NB4 (cell line): ENCODE data around the gene CALY.

ENCODE experiments used
- DNase-seq: peaks from one replicate; pipeline ENCODE4 v3.0.0; 2010; ENCODE audit warnings: low read depth
- H3K4me3 ChIP-seq: one replicate; pipeline ENCODE4 v1.5.1; 2011; ENCODE audit warnings: mild to moderate bottlenecking, low read depth, low read length, moderate library complexity
- CTCF ChIP-seq: IDR thresholded peaks from one replicate; pipeline ENCODE4 v1.5.1; 2012; ENCODE audit warnings: low read depth, low read length
- MYC ChIP-seq: IDR thresholded peaks from 2 replicates; pipeline ENCODE4 v1.6.1; 2011; ENCODE audit warnings: low read depth, low read length
- POLR2A ChIP-seq: IDR thresholded peaks from 2 replicates; pipeline ENCODE4 v1.6.1; 2011; ENCODE audit warnings: mild to moderate bottlenecking; ENCODE audit not compliant: insufficient read length; ENCODE audit errors: extremely low read depth
- TF ChIP-seq, protein P1 (sequence below): IDR thresholded peaks from 2 replicates; pipeline ENCODE4 v1.6.1; 2011; ENCODE audit warnings: low read depth, low read length

Gene CALY

GRCh38 chr10:133355991-133356390 is 19.3 kb upstream of the CALY start:
- H3K4me3 ChIP-seq: peak overlapping the region; percentile 64
- no peak for DNase-seq
- TF ChIP-seq CTCF: no peak

DNA sequence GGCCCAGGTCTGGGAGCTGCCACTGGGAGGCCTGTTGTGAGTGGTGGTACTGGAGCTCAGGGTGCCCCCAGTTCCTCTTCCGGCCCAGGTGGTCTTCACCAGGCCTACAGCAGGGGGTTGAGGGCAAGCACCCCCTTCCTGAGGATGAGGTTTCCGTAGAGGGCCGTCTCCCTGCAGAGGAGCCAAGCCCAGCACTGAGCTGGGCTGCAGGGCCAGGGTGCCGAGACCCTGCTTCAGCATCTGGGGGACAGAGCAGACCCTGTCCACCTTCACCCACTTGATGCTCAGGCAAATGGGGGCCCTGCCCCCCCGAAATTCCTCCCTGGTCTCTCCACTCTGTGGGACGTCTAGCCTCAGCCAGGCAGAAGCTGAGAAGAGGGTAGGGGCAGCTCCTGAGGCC is 18.6 kb upstream of the CALY start:
- H3K4me3 ChIP-seq: no peak overlapping the region
- no peak for TF ChIP-seq POLR2A
- TF ChIP-seq, protein P1, sequence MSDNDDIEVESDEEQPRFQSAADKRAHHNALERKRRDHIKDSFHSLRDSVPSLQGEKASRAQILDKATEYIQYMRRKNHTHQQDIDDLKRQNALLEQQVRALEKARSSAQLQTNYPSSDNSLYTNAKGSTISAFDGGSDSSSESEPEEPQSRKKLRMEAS: no peak
- no peak for TF ChIP-seq MYC
- TF ChIP-seq CTCF: no peak
- DNase-seq: no peak

GRCh38 chr10:133354672-133355240 is 18.1 kb upstream of the CALY start:
- TF ChIP-seq, protein P1: no peak
- no peak for TF ChIP-seq POLR2A
- no peak for TF ChIP-seq CTCF
- no peak for TF ChIP-seq MYC
- DNase-seq: no peak
- no peak overlapping the region for H3K4me3 ChIP-seq

GRCh38 chr10:133353988-133354605 is 17.4 kb upstream of the CALY start:
- TF ChIP-seq MYC: no peak
- TF ChIP-seq POLR2A: no peak
- TF ChIP-seq, protein P1: no peak
- TF ChIP-seq CTCF: no peak
- no peak for DNase-seq
- no peak overlapping the region for H3K4me3 ChIP-seq

DNA sequence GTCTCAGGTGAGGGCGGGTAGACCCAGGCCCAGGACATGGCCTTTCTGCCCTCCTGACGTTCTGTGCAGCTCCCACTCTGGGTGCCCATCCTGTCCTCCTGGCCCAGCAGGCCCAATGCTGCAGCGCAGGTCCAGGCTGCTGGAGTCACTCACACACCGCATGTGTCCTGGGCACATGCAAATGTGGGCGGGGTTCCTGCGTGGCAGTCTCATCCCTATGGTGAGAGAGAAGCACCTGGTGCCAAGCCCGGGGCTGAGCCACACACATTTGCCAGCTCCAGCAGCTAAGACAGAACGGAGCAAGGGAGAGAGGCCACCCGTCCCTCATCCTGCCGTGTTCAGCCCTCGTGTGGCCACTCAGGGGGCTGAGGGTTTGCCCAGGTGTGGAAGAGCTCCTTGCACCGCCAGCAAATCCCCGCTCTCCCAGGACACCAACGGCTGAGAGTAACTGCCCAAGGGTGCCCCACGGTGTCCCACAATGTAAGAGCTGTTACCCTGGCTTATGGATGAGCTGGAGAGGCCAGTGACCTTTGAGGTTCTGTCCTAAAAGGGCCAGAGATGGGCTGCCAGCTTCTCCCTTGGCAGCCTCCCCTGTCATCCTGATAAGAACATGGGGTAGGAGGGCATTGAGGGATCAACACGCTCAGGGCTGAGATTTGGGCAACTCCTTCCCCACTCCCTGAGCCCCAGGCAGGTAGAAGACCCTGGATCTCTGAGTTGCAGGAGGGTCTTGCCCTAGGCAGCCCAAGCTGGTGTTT is 16.7 kb upstream of the CALY start:
- TF ChIP-seq, protein P1: no peak
- no peak for TF ChIP-seq MYC
- no peak for TF ChIP-seq POLR2A
- no peak for TF ChIP-seq CTCF
- no peak for DNase-seq
- no peak overlapping the region for H3K4me3 ChIP-seq
